GM19025 (cell line): ENCODE data around the gene MED6.

Experiments used
- ATAC-seq: cut with Tn5 transposase; IDR thresholded peaks from one replicate; pipeline ENCODE4 v1.9.1; 2021; ENCODE audit warnings: mild to moderate bottlenecking, low read depth, moderate library complexity; ENCODE audit not compliant: unreplicated experiment

MED6 gene

GRCh38 chr14:70601162-70601561, 707 bp upstream of the MED6 start:
- no peak for ATAC-seq

GRCh38 chr14:70599345-70599744, 1.1 kb downstream of the MED6 start:
- ATAC-seq, result no peak

GRCh38 chr14:70597731-70598130, 2.7 kb downstream of the MED6 start:
- ATAC-seq, result no peak

GRCh38 chr14:70595443-70596185, 4.8 kb downstream of the MED6 start:
- ATAC-seq, result no peak

GRCh38 chr14:70594461-70594860, 6.0 kb downstream of the MED6 start:
- no peak for ATAC-seq

GRCh38 chr14:70585231-70585630, 15.2 kb downstream of the MED6 start:
- ATAC-seq, result no peak

GRCh38 chr14:70576891-70577290, 23.6 kb downstream of the MED6 start:
- no peak for ATAC-seq

- no peak for ATAC-seq
These were observed 27.4 kb downstream of the MED6 start for GRCh38 chr14:70573050-70573449.

- no peak for ATAC-seq
These were observed 29.3 kb downstream of the MED6 start for GRCh38 chr14:70571139-70571538.

- no peak for ATAC-seq
These were observed 32.7 kb downstream of the MED6 start for GRCh38 chr14:70567791-70568190.

- ATAC-seq, result no peak
These were observed 36.6 kb downstream of the MED6 start for GRCh38 chr14:70563869-70564268.

- no peak for ATAC-seq
These were observed 37.0 kb downstream of the MED6 start for GRCh38 chr14:70563417-70563816.

- ATAC-seq, result no peak
These were observed 42.1 kb downstream of the MED6 start for GRCh38 chr14:70558356-70558755.

GRCh38 chr14:70555890-70556289, 44.6 kb downstream of the MED6 start:
- ATAC-seq, result no peak

GRCh38 chr14:70538087-70538486, 62.4 kb downstream of the MED6 start:
- ATAC-seq, result no peak

GRCh38 chr14:70536830-70537229, 63.6 kb downstream of the MED6 start:
- ATAC-seq, result no peak

- ATAC-seq, result no peak
These were observed 65.6 kb downstream of the MED6 start, which contains the start of gene ADAM20 for GRCh38 chr14:70534904-70535303. ADAM20 (minus strand) TSS chr14:70535004; CDS start chr14:70524757, 10,247 bp downstream.
